Tibial nerve (tissue), 4 donors: Measurements from ENCODE around the gene GLTP.

Experiments used
- EP300 ChIP-seq, 2 donors: sonication (generic); formaldehyde crosslinking; IDR thresholded peaks; one replicate each; pipeline ENCODE4 v1.6.1; 2017; ENCODE audit warnings: antibody characterized with exemption in 2 of 2, mild to moderate bottlenecking in 1 of 2
- TF ChIP-seq, protein P1 (sequence below), 5 experiments: fragments of 200-600 bp in 3 of 5; fragments of 450-650 bp in 2 of 5; sonication (generic) in 3 of 5; IDR thresholded peaks; one replicate each; pipeline ENCODE4 v1.5.1; 2016 to 2019; ENCODE audit warnings: antibody characterized with exemption in 5 of 5, mild to moderate bottlenecking in 3 of 5, moderate library complexity in 2 of 5

DNA sequence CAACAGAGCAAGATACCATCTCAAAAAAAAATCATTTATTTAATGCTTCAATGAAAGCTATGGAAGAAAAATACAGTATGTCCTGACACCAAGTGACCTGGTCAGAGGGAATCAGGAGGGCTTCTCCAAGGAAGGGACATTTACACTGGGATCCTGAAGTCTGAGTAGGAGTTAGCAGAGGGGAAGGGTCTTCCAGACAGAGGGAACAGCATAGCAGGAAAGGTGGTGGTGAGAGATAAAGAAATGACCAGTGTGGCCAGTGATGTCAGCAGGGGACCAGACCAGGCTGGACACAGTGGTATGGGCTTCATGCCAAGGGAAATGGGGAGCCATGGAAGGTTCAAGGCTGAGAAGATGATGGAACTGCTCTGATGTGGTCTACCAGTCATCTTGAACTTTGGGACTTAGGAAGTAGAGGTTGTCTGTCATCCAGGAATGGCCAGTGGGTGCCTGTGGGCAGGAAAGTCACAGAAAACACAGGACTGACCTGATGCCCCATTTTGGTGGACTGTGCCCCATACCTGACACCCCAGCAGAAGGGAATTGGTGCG is 11.9 kb upstream of the GLTP start:
- TF ChIP-seq EP300 (IDR thresholded peaks at IDR 0.05), result no peak
- TF ChIP-seq, protein P1, sequence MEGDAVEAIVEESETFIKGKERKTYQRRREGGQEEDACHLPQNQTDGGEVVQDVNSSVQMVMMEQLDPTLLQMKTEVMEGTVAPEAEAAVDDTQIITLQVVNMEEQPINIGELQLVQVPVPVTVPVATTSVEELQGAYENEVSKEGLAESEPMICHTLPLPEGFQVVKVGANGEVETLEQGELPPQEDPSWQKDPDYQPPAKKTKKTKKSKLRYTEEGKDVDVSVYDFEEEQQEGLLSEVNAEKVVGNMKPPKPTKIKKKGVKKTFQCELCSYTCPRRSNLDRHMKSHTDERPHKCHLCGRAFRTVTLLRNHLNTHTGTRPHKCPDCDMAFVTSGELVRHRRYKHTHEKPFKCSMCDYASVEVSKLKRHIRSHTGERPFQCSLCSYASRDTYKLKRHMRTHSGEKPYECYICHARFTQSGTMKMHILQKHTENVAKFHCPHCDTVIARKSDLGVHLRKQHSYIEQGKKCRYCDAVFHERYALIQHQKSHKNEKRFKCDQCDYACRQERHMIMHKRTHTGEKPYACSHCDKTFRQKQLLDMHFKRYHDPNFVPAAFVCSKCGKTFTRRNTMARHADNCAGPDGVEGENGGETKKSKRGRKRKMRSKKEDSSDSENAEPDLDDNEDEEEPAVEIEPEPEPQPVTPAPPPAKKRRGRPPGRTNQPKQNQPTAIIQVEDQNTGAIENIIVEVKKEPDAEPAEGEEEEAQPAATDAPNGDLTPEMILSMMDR (IDR thresholded peaks at IDR 0.05), result no peak
